K562 (cell line): Measurements from ENCODE around the gene ZNF37A.

ENCODE experiments used
- MAFF ChIP-seq: IDR thresholded peaks from 2 replicates; pipeline ENCODE4 v1.6.1; 2012; ENCODE audit warnings: low read length, improper control_type of control experiment
- NFYB ChIP-seq: IDR thresholded peaks from 2 replicates; pipeline ENCODE4 v1.6.1; 2011; ENCODE audit warnings: mild to moderate bottlenecking, moderate library complexity; ENCODE audit not compliant: insufficient read length; ENCODE audit errors: extremely low read depth
- SP1 ChIP-seq: sonication (generic); formaldehyde crosslinking; IDR thresholded peaks from 2 replicates; pipeline ENCODE4 v1.8.1; 2022; ENCODE audit warnings: mild to moderate bottlenecking, missing genetic modification reagents
- ZNF311 ChIP-seq: fragments of 250-450 bp; sonication (Bioruptor Pico); IDR thresholded peaks from 2 replicates; pipeline ENCODE4 v1.4.0; 2020; ENCODE audit warnings: mild to moderate bottlenecking, moderate library complexity
- TF ChIP-seq, protein P1 (sequence below), 3 experiments: IDR thresholded peaks in 2 of 3; conservative IDR thresholded peaks in 1 of 3; 2 replicates each; pipeline ENCODE4 v1.5.1; 2011 to 2012; ENCODE audit warnings: low read length in 3 of 3, mild to moderate bottlenecking in 3 of 3, control low read depth in 2 of 3, improper control_type of control experiment in 1 of 3, inconsistent platforms in 1 of 3, low read depth in 1 of 3, mixed read lengths in 1 of 3, moderate library complexity in 1 of 3; ENCODE audit not compliant: insufficient read depth in 2 of 3

- TF ChIP-seq MAFF (no peak), ZNF311 (CRISPR knock-in tag) (no peak), SP1 (no peak), NFYB (no peak)
- TF ChIP-seq, protein P1, sequence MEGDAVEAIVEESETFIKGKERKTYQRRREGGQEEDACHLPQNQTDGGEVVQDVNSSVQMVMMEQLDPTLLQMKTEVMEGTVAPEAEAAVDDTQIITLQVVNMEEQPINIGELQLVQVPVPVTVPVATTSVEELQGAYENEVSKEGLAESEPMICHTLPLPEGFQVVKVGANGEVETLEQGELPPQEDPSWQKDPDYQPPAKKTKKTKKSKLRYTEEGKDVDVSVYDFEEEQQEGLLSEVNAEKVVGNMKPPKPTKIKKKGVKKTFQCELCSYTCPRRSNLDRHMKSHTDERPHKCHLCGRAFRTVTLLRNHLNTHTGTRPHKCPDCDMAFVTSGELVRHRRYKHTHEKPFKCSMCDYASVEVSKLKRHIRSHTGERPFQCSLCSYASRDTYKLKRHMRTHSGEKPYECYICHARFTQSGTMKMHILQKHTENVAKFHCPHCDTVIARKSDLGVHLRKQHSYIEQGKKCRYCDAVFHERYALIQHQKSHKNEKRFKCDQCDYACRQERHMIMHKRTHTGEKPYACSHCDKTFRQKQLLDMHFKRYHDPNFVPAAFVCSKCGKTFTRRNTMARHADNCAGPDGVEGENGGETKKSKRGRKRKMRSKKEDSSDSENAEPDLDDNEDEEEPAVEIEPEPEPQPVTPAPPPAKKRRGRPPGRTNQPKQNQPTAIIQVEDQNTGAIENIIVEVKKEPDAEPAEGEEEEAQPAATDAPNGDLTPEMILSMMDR (IDR thresholded peaks at IDR 0.05 in 2 of 3, conservative IDR thresholded peaks at IDR 0.05 in 1 of 3; ENCODE audit: insufficient read depth in 2 of 3, low read depth in 1 of 3, low read length in 3 of 3) = no peak
Observed at GRCh38 chr10:38050212-38050611, 43.9 kb upstream of the ZNF37A start.
